CD4-positive, alpha-beta T cell treated with Interleukin-6 at 100 ng/mL for 8 hours (primary cell): Measurements from ENCODE around the gene RCCD1.
A peak's percentile ranks its signal among the peaks of the same experiment; 100 is the strongest.

Experiments used
- DNase-seq: peaks from one replicate; pipeline ENCODE4 v3.0.0-alpha.2; 2020; ENCODE audit warnings: mixed read lengths, low spot score

RCCD1 gene

GRCh38 chr15:90942354-90943120 lies 12.1 kb upstream of the RCCD1 start:
- no peak for DNase-seq

GRCh38 chr15:90945091-90945490 lies 9.6 kb upstream of the RCCD1 start:
- DNase-seq: no peak

DNA sequence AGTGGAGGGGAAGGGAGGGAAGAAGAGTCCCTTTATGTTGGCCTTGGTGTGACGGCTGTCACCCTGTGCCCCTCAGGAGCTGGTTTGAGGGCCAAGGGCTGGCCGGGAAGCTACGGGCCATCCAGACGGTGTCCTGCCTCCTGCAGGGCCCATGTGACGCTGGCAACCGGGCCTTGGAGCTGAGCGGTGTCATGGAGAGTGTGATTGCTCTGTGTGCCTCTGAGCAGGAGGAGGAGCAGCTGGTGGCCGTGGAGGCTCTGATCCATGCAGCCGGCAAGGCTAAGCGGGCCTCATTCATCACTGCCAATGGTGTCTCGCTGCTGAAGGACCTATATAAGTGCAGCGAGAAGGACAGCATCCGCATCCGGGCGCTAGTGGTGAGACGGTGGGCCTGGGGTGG lies 8.1 kb upstream of the RCCD1 start:
- DNase-seq: no peak

- DNase-seq: no peak
Observed at GRCh38 chr15:90946941-90947576, 7.6 kb upstream of the RCCD1 start.

DNA sequence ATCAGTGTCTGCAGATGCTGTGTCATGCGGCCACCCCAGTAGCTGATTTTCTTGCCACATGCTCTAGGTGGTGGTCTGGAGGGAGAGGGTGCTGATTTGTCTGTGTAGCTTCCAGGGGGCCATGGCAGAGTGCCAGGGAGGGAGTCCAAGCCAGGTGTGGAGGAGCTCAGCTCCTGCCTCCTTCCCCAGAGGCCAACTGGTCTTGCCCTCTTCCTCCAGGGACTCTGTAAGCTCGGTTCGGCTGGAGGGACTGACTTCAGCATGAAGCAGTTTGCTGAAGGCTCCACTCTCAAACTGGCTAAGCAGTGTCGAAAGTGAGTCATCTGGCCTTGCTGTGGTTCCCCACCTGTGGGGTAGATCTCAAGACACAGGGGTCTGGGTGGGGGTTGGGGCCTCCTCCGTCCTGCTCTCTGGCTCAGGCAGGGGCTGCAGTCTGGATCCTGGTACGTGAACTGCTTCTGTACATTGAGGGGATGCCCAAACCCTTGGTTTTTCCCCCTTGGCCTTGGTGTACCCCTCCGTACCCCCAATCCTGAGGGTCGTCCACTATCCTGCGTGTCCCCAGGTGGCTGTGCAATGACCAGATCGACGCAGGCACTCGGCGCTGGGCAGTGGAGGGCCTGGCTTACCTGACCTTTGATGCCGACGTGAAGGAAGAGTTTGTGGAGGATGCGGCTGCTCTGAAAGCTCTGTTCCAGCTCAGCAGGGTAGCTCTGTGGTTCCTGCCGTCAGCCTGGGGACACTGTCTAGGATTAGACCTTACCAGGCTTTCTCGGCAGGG lies 6.9 kb upstream of the RCCD1 start:
- DNase-seq: no peak

DNA sequence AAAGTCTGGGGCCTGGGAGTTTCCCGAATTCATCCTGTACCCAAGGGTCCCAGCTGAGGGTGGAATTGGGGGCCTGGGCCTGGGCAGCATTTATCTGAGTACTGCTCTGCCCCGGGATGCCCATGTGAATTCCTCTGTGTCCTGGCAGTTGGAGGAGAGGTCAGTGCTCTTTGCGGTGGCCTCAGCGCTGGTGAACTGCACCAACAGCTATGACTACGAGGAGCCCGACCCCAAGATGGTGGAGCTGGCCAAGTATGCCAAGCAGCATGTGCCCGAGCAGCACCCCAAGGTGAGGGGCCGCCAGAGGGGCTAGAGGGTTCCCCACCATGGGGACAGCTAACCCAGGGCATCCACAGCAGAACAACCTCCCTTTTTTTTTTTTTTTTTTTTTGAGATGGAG lies 6.2 kb upstream of the RCCD1 start:
- DNase-seq: no peak

GRCh38 chr15:90949979-90950675 lies 4.6 kb upstream of the RCCD1 start:
- DNase-seq: no peak

GRCh38 chr15:90950676-90951075 lies 4.0 kb upstream of the RCCD1 start:
- no peak for DNase-seq

DNA sequence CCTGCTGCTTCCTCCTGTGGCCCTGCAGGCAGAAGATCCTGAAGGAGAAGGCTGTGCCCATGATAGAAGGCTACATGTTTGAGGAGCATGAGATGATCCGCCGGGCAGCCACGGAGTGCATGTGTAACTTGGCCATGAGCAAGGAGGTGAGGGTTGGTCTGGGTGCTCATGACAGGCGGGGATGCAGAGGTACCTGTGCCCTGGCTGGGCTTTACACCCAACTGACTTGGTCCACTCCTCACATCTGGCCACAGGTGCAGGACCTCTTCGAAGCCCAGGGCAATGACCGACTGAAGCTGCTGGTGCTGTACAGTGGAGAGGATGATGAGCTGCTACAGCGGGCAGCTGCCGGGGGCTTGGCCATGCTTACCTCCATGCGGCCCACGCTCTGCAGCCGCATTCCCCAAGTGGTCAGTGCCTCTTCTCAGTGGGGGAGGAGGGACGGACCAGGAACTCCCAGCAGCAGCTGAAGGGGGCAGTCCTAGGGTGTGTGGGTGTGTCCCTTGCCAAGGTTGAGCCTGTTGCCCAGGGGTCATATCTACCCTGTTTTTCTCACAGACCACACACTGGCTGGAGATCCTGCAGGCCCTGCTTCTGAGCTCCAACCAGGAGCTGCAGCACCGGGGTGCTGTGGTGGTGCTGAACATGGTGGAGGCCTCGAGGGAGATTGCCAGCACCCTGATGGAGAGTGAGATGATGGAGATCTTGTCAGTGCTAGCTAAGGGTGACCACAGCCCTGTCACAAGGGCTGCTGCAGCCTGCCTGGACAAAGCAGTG lies 1.6 kb upstream of the RCCD1 start:
- no peak for DNase-seq

- no peak for DNase-seq
Observed at GRCh38 chr15:90953947-90954711, 555 bp upstream of the RCCD1 start.

DNA sequence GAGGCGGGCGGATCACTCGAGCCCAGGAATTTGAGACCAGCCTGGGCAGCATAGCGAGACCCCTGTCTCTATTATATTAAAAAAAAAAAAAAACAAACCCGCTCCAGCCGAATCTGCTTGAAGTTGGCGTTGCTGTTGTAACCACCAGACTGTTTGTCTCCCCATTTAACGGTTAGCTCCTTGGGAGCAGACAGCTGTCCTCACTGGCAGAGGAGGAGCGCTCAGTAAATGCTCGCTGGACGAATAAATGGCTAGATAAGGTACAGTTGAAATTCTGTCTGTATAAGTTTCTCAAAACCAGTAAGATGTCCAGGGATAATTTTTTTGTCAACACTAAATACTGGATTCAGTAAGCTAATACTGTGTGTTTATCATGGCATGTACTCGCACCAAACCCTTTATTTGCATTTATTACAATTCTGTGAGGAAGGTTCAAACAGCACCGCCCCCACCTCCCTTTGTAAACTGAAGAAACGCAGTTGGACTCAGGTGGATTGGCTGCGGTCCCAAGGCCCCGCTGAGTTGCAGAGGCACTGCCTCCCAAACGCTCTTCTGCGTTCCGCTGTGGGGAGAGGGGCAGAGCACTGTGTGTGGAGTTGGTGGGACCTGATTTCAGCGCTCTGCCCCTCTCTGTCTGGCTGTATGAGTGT lies 1.1 kb downstream of the RCCD1 start:
- DNase-seq: no peak

DNA sequence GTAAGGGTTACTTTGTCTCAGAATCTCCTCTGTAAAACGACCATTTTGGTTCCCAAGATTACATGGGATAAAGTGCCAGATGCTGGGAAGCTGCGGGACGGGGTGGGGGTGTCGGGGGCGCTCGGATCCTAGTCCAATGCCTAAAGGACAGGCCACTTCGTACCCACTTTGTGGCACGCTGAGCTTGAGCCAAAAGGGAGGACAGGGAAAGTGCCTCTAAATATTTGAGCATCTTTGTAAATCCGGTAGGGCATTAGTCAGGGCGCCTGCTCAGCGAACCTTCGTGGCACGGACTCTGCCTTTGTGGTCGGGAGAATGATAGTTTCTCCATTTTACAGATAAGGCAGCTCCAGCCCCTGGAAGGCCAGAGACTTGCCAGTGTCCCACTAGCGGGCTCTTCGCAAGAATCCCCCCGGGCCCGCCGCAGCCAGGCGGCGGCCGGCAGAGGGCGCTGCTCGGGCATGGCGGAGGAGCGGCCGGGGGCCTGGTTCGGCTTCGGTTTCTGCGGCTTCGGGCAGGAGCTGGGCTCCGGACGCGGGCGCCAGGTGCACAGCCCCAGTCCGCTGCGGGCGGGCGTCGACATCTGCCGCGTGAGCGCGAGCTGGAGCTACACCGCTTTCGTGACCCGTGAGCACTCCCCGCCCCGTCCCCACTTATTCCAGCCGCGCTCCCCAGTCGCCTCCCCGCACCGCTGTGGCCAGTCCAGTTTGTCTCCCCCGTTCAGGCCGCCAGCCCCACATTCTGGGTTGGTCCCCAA lies 1.8 kb downstream of the RCCD1 start:
- peak; percentile 48 for DNase-seq

- no peak for DNase-seq
Observed at GRCh38 chr15:90957031-90957790, 2.5 kb downstream of the RCCD1 start.

GRCh38 chr15:90957791-90958190 lies 3.1 kb downstream of the RCCD1 start:
- DNase-seq: no peak

GRCh38 chr15:90959028-90959595 lies 4.4 kb downstream of the RCCD1 start:
- DNase-seq: no peak

- no peak for DNase-seq
Observed at GRCh38 chr15:90959894-90960293, 5.2 kb downstream of the RCCD1 start.

DNA sequence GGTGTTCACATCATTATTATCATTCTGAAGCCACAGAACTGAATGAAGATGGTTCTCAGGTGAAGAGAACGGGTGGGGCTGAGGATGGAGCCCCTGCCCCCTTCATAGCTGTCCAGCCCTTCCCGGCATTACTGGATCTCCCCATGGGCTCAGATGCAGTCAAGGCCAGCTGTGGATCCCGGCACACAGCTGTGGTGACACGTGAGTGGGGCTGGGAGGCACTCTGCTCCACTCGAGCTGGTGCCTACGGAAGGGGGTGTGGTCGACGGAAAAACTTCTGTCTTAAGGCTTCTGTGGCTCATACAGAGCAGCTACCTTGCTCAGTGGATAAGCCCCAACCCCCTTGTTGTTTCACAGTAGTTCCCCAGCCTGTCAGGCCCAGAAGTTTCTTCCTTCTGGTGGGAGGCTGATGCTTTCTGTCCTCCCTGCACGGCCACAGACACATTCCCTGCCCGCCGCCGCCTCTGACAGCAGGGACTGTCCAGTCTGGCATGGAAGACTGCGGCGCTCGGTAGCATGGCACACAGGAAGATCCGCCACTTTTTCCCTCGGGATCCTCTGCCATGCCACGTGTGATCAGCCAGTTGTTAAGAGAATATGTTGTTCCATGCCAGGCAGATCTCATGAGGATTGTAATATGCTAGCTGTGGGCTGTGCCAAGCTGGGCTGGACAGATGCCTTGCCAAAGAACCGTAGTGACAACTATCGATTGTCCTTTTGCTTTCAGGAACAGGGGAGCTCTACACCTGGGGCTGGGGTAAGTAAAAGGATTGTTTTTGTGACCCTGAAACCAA lies 5.8 kb downstream of the RCCD1 start:
- DNase-seq: no peak

- DNase-seq: no peak
Observed at GRCh38 chr15:90962021-90962420, 7.3 kb downstream of the RCCD1 start.
